SKM-1 treated with dmso at 0.1 percent for 144 hours (cell line): ENCODE measurements around the gene CAMTA2.

ENCODE experiments used
- DNase-seq: peaks from one replicate; lab custom pipeline; 2025; ENCODE audit not compliant: unreplicated experiment; lab: John Stamatoyannopoulos, UW

CAMTA2 gene

GRCh38 chr17:4947411-4948165, 39.9 kb downstream of the CAMTA2 start:
- no peak for DNase-seq

GRCh38 chr17:4947010-4947410, 40.5 kb downstream of the CAMTA2 start:
- no peak for DNase-seq

- DNase-seq: no peak
Observed at GRCh38 chr17:4946312-4946976, 41.0 kb downstream of the CAMTA2 start.

GRCh38 chr17:4945944-4946280, 41.6 kb downstream of the CAMTA2 start:
- DNase-seq: no peak

GRCh38 chr17:4945176-4945943, 42.1 kb downstream of the CAMTA2 start:
- peak; percentile 9 for DNase-seq

GRCh38 chr17:4944554-4945175, 42.8 kb downstream of the CAMTA2 start:
- DNase-seq: no peak

GRCh38 chr17:4944163-4944553, 43.3 kb downstream of the CAMTA2 start:
- DNase-seq: peak; percentile 40

- no peak for DNase-seq
Observed at GRCh38 chr17:4942760-4943508, 44.5 kb downstream of the CAMTA2 start.

GRCh38 chr17:4941319-4941610, 46.2 kb downstream of the CAMTA2 start:
- no peak for DNase-seq

- DNase-seq: no peak
Observed at GRCh38 chr17:4940555-4941318, 46.7 kb downstream of the CAMTA2 start.

- DNase-seq: peak; percentile 93
Observed at GRCh38 chr17:4939796-4940554, 47.5 kb downstream of the CAMTA2 start, which contains the start of the genes RNF167 and SLC25A11. TSS of gene RNF167 (plus strand) at chr17:4940268. CDS start at chr17:4940910, 642 bp downstream. TSS of gene SLC25A11 (minus strand) at chr17:4940046. CDS start at chr17:4939910, 136 bp downstream.

- no peak for DNase-seq
Observed at GRCh38 chr17:4939546-4939795, 48.0 kb downstream of the CAMTA2 start.

- DNase-seq: no peak
Observed at GRCh38 chr17:4938688-4939545, 48.6 kb downstream of the CAMTA2 start.

- DNase-seq: no peak
Observed at GRCh38 chr17:4938069-4938491, 49.4 kb downstream of the CAMTA2 start.

GRCh38 chr17:4937553-4937952, 49.9 kb downstream of the CAMTA2 start:
- no peak for DNase-seq

GRCh38 chr17:4936436-4936835, 51.0 kb downstream of the CAMTA2 start:
- no peak for DNase-seq

- no peak for DNase-seq
Observed at GRCh38 chr17:4935650-4936049, 51.8 kb downstream of the CAMTA2 start.

- peak; percentile 32 for DNase-seq
Observed at GRCh38 chr17:4934173-4934979, 53.1 kb downstream of the CAMTA2 start.
